GM12878 (cell line): ENCODE measurements around the gene RSF1. TPM values are rescaled to one million over a fixed set of nuclear protein-coding genes. Genes with fewer than 3 reads are reported as not detected.

ENCODE experiments used
- ATAC-seq: fragments of 200-7000 bp; cut with Tn5 transposase; 3 replicates; pipeline ENCODE4 v1.9.1; 2020; ENCODE audit warnings: mild to moderate bottlenecking, moderate library complexity
- BruUV-seq: library from RNA; stranded (reverse); fragments of 400-500 nt; replicated peaks from 2 replicates; lab custom pipeline; 2021; lab: Mats Ljungman, UMichigan
- CTCF ChIA-PET: fragments of 300-600 bp; sonication (Branson Sonifier 250); formaldehyde crosslinking; extraction: SDS; loops from one replicate; lab custom pipeline; 2021; ENCODE audit warnings: inconsistent platforms; lab: Yijun Ruan, JAX
- POLR2A ChIA-PET: fragments of 350-600 bp; formaldehyde crosslinking; extraction: SDS; loops from one replicate; lab custom pipeline; 2021; ENCODE audit warnings: inconsistent platforms; lab: Charles Lee
- RAD21 ChIA-PET: fragments of 300-600 bp; sonication (Branson Sonifier 250); formaldehyde crosslinking; loops from one replicate; lab custom pipeline; 2023; ENCODE audit warnings: antibody characterized with exemption; ENCODE audit not compliant: unreplicated experiment; lab: Charles Lee
- SMC1A ChIA-PET: fragments of 300-600 bp; sonication (Branson Sonifier 250); formaldehyde crosslinking; loops from one replicate; lab custom pipeline; 2023; ENCODE audit not compliant: unreplicated experiment, uncharacterized antibody; lab: Charles Lee
- DNase-seq: peaks from one replicate; pipeline ENCODE4 v3.0.0-alpha.2; 2011; ENCODE audit warnings: low read depth, low spot score
- FAIRE-seq: peaks from 3 replicates; lab custom pipeline; 2011; peaks lifted over from hg19 to GRCh38; lab: Jason Lieb, UNC
- H2AFZ ChIP-seq: 2 replicates; pipeline ENCODE4 v1.6.0; 2011; ENCODE audit warnings: low read depth, low read length, control low read depth; ENCODE audit not compliant: control insufficient read depth
- H3K27ac ChIP-seq: 2 replicates; pipeline ENCODE4 v1.5.1; 2011; ENCODE audit warnings: control low read depth; ENCODE audit not compliant: control insufficient read depth, insufficient read depth
- H3K27me3 ChIP-seq, 2 experiments: replicated peaks in 1 of 2; 2 replicates each; pipeline versions ENCODE4 v1.6.0 to v1.6.1; 2011; ENCODE audit warnings: low read length in 1 of 2; ENCODE audit not compliant: control insufficient read depth in 2 of 2, insufficient read depth in 2 of 2
- H3K36me3 ChIP-seq, 2 experiments: 2 replicates each; pipeline ENCODE4 v1.5.1; 2011; ENCODE audit warnings: low read length in 1 of 2; ENCODE audit not compliant: control insufficient read depth in 2 of 2, insufficient read depth in 2 of 2
- H3K4me1 ChIP-seq: 2 replicates; pipeline ENCODE4 v1.6.1; 2011; ENCODE audit warnings: mild to moderate bottlenecking, low read length, moderate library complexity, mixed read lengths; ENCODE audit not compliant: control insufficient read depth, insufficient read depth
- H3K4me2 ChIP-seq: 2 replicates; pipeline ENCODE4 v1.6.0; 2011; ENCODE audit warnings: control low read depth; ENCODE audit not compliant: control insufficient read depth, insufficient read depth
- H3K4me3 ChIP-seq: fragments of 200-600 bp; sonication (generic); 2 replicates; pipeline ENCODE4 v1.5.1; 2016
- H3K79me2 ChIP-seq: 2 replicates; pipeline ENCODE4 v1.6.0; 2011; ENCODE audit warnings: low read length; ENCODE audit not compliant: control insufficient read depth, insufficient read depth
- H3K9ac ChIP-seq: 2 replicates; pipeline ENCODE4 v1.8.0; 2011; ENCODE audit warnings: low read length, control low read depth, mixed read lengths; ENCODE audit not compliant: control insufficient read depth, insufficient read depth
- H3K9me3 ChIP-seq: replicated peaks from 3 replicates; pipeline ENCODE4 v1.5.1; 2011; ENCODE audit warnings: mild to moderate bottlenecking, low read length; ENCODE audit not compliant: control insufficient read depth, insufficient read depth
- H4K20me1 ChIP-seq: 2 replicates; pipeline ENCODE4 v1.6.0; 2011; ENCODE audit not compliant: control insufficient read depth, insufficient read depth
- POLR2AphosphoS2 ChIP-seq: IDR thresholded peaks from 2 replicates; pipeline ENCODE4 v1.6.1; 2011; ENCODE audit warnings: low read depth, mild to moderate bottlenecking, low read length, improper control_type of control experiment, moderate library complexity
- SMC3 ChIP-seq: IDR thresholded peaks from 2 replicates; pipeline ENCODE4 v1.6.1; 2011; ENCODE audit warnings: low read length, improper control_type of control experiment, borderline replicate concordance
- ZNF24 ChIP-seq: fragments of 450-650 bp; IDR thresholded peaks from 2 replicates; pipeline ENCODE4 v1.6.1; 2017; ENCODE audit warnings: antibody characterized with exemption, mild to moderate bottlenecking
- in situ Hi-C: fragments of 300-500 bp; cut with MboI; formaldehyde crosslinking; loops from 9 replicates; pipeline ENCODE4 v1.14.3; 2018; ENCODE audit warnings: mixed read lengths
- intact Hi-C: fragments of 100-400 bp; cut with micrococcal nuclease; formaldehyde crosslinking; loops from one replicate; pipeline ENCODE4 v1.14.2; 2022; ENCODE audit not compliant: unreplicated experiment
- polyA plus RNA-seq, 11 experiments: library from polyadenylated mRNA; depleted of rRNA in 4 of 11; unstranded in 6 of 11; stranded (reverse) in 5 of 11; fragments of >200 nt; fragmentation: Nextera tagmentation in 4 of 11; fragmentation: Illumina TruSeq in 1 of 11; extraction: Ambion mirVana in 4 of 11; extraction: Trizol in 1 of 11; gene quantifications; 1 replicate in 1 of 11; 2 replicates in 10 of 11; pipeline versions ENCODE4 v1.2.1 to v1.2.3, GENCODE V29; 2011 to 2016; ENCODE audit warnings: inconsistent platforms in 2 of 11, missing spikeins in 2 of 11, low read depth in 1 of 11
- small RNA-seq: library from RNA; depleted of rRNA; stranded (forward); fragments of <200 nt; gene quantifications from one replicate; pipeline ENCODE3, GENCODE V24; 2014
- total RNA-seq, 4 experiments: library from RNA; depleted of rRNA in 3 of 4; stranded (reverse); fragments of >200 nt in 3 of 4; fragmentation: Illumina TruSeq in 1 of 4; extraction: Trizol in 1 of 4; gene quantifications; 2 replicates each; pipeline versions ENCODE4 v1.2.1 to v1.2.3, GENCODE V29; 2013 to 2021

The RSF1 gene
- total and polyA plus RNA-seq, 10 of the 15 experiments (the other 5 are each of a cell fraction or from before 2014, with no cell fraction given): 9.0 to 45.3 (median 30.0) TPM

DNA sequence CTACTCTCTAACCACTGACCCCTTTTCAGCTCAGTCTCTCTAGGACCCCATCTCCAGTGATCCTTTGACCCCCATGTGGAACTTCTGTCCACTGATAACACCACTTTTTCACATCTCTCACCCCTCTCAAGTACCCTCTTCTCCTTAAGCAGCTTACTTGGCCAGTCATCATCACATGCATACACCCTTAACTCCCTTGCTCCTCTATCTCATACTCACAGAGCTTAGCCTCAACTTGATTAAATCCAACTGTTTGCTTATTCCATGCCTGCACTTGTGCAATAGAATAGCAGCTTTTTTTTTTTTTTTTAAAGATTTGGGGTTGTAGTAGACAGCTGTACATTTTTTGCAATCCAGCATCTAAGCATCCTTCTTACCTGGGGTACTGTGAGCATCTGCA is 208.6 kb downstream of the RSF1 start:
- BruUV-seq: no TSS peak
- ChIA-PET CTCF (interaction anchor here (0.6 to 2.2 kb wide), 4 partner anchors 8 to 479 kb away, joined by 3 to 8 read pairs (median 6); no protein-coding TSS in a partner anchor), POLR2A (interaction anchor here (0.5 to 0.6 kb wide), 2 partner anchors 19 to 397 kb away, joined by 3 to 4 read pairs; no protein-coding TSS in a partner anchor), SMC1A (interaction anchor here (0.6 to 1.6 kb wide), 2 partner anchors 9 to 541 kb away, joined by 3 to 8 read pairs; no protein-coding TSS in a partner anchor), RAD21 (no interaction called here)
- Histone ChIP-seq H3K27ac (no peak overlapping the region), H3K36me3 (peaks cover 0 to 11% of the 10 kb centered on the region in 2 experiments; a peak in 1 of 4 replicates), H2AFZ (no peak overlapping the region), H3K4me2 (no peak overlapping the region), H3K9ac (no peak overlapping the region), H3K4me1 (no peaks in the 10 kb centered on the region), H3K79me2 (no peaks in the 10 kb centered on the region), H3K4me3 (no peak overlapping the region), H3K9me3 (no peaks in the 10 kb centered on the region), H4K20me1 (no peaks in the 10 kb centered on the region), H3K27me3 (no peaks in the 10 kb centered on the region)
- FAIRE-seq (no peak), DNase-seq (no peak), ATAC-seq (no peak)
- intact Hi-C loops: loop anchor here (10.0 kb wide), 2 partner anchors 137 to 237 kb away; partner anchors contain the start of gene PAK1
- in situ Hi-C loops: no loop called here
- no peak for TF ChIP-seq SMC3
- TF ChIP-seq POLR2AphosphoS2: no peak
- TF ChIP-seq ZNF24: no peak

Small RNAs within 50 kb of the gene (small RNA-seq; reads per million reads assigned to genes)
- gene RF00019: not detected

Other genes with a start within 250 kb of the RSF1 start
- 0.49 and 0.62 TPM in 2 replicates for gene AQP11, start 230.8 kb downstream of the RSF1 start, total RNA-seq (2014; rRNA removed)
- 0.18 and 0.23 TPM in 2 replicates for gene AQP11, start 230.8 kb downstream of the RSF1 start, total RNA-seq (2014; rRNA removed; fragmentation: Illumina TruSeq; extraction: Trizol)
- 0.56 and 0.64 TPM in 2 replicates for gene AQP11, start 230.8 kb downstream of the RSF1 start, total RNA-seq (2021)
- gene AQP11, start 230.8 kb downstream of the RSF1 start, polyA plus RNA-seq (2011; rRNA removed): 0.14 and 0.20 TPM in 2 replicates
- 0.16 and 0.17 TPM in 2 replicates for gene AQP11, start 230.8 kb downstream of the RSF1 start, polyA plus RNA-seq (2014; fragmentation: Illumina TruSeq; extraction: Trizol)
- gene AQP11, start 230.8 kb downstream of the RSF1 start, polyA plus RNA-seq (2014; fragmentation: Nextera tagmentation; extraction: Ambion mirVana): under 1 TPM; 0.46 to 0.52 TPM
- gene AQP11, start 230.8 kb downstream of the RSF1 start, polyA plus RNA-seq (2014; rRNA removed): 0.23 and 0.63 TPM in 2 replicates
- gene AQP11, start 230.8 kb downstream of the RSF1 start, polyA plus RNA-seq (2016; fragmentation: Nextera tagmentation; extraction: Ambion mirVana): 1 to 10 TPM; 1.7 to 2.1 TPM
- 183 and 236 TPM in 2 replicates for gene CLNS1A, start 182.9 kb downstream of the RSF1 start, total RNA-seq (2014; rRNA removed)
- 191 and 204 TPM in 2 replicates for gene CLNS1A, start 182.9 kb downstream of the RSF1 start, total RNA-seq (2014; rRNA removed; fragmentation: Illumina TruSeq; extraction: Trizol)
- 118 and 119 TPM in 2 replicates for gene CLNS1A, start 182.9 kb downstream of the RSF1 start, total RNA-seq (2021)
- gene CLNS1A, start 182.9 kb downstream of the RSF1 start, polyA plus RNA-seq (2011; rRNA removed): 226 and 305 TPM in 2 replicates
- gene CLNS1A, start 182.9 kb downstream of the RSF1 start, polyA plus RNA-seq (2014; fragmentation: Illumina TruSeq; extraction: Trizol): 230 and 317 TPM in 2 replicates
- 10 to 100 TPM; 74.1 to 99.7 TPM for gene CLNS1A, start 182.9 kb downstream of the RSF1 start, polyA plus RNA-seq (2014; fragmentation: Nextera tagmentation; extraction: Ambion mirVana)
- 199 and 247 TPM in 2 replicates for gene CLNS1A, start 182.9 kb downstream of the RSF1 start, polyA plus RNA-seq (2014; rRNA removed)
- 100 to 1,000 TPM; 129 to 152 TPM for gene CLNS1A, start 182.9 kb downstream of the RSF1 start, polyA plus RNA-seq (2016; fragmentation: Nextera tagmentation; extraction: Ambion mirVana)
- gene AAMDC, start 422 bp upstream of the RSF1 start, total RNA-seq (2014; rRNA removed): 6.1 and 6.7 TPM in 2 replicates
- gene AAMDC, start 422 bp upstream of the RSF1 start, total RNA-seq (2014; rRNA removed; fragmentation: Illumina TruSeq; extraction: Trizol): 8.4 and 9.8 TPM in 2 replicates
- gene AAMDC, start 422 bp upstream of the RSF1 start, total RNA-seq (2021): 4.3 and 6.2 TPM in 2 replicates
- gene AAMDC, start 422 bp upstream of the RSF1 start, polyA plus RNA-seq (2011; rRNA removed): 3.7 and 4.4 TPM in 2 replicates
- 2.4 and 8.3 TPM in 2 replicates for gene AAMDC, start 422 bp upstream of the RSF1 start, polyA plus RNA-seq (2014; fragmentation: Illumina TruSeq; extraction: Trizol)
- gene AAMDC, start 422 bp upstream of the RSF1 start, polyA plus RNA-seq (2014; fragmentation: Nextera tagmentation; extraction: Ambion mirVana): 10 to 100 TPM; 37.1 to 38.3 TPM
- 11.3 and 13.9 TPM in 2 replicates for gene AAMDC, start 422 bp upstream of the RSF1 start, polyA plus RNA-seq (2014; rRNA removed)
- 10 to 100 TPM; 18.6 to 26.0 TPM for gene AAMDC, start 422 bp upstream of the RSF1 start, polyA plus RNA-seq (2016; fragmentation: Nextera tagmentation; extraction: Ambion mirVana)
- 47.7 and 50.5 TPM in 2 replicates for gene INTS4, start 173.9 kb upstream of the RSF1 start, total RNA-seq (2014; rRNA removed)
- 40.2 and 44.4 TPM in 2 replicates for gene INTS4, start 173.9 kb upstream of the RSF1 start, total RNA-seq (2014; rRNA removed; fragmentation: Illumina TruSeq; extraction: Trizol)
- 36.6 and 39.4 TPM in 2 replicates for gene INTS4, start 173.9 kb upstream of the RSF1 start, total RNA-seq (2021)
- gene INTS4, start 173.9 kb upstream of the RSF1 start, polyA plus RNA-seq (2011; rRNA removed): 48.1 and 49.5 TPM in 2 replicates
- gene INTS4, start 173.9 kb upstream of the RSF1 start, polyA plus RNA-seq (2014; fragmentation: Illumina TruSeq; extraction: Trizol): 38.6 and 42.1 TPM in 2 replicates
- gene INTS4, start 173.9 kb upstream of the RSF1 start, polyA plus RNA-seq (2014; fragmentation: Nextera tagmentation; extraction: Ambion mirVana): 10 to 100 TPM; 20.2 to 24.3 TPM
- 39.4 and 39.9 TPM in 2 replicates for gene INTS4, start 173.9 kb upstream of the RSF1 start, polyA plus RNA-seq (2014; rRNA removed)
- gene INTS4, start 173.9 kb upstream of the RSF1 start, polyA plus RNA-seq (2016; fragmentation: Nextera tagmentation; extraction: Ambion mirVana): 10 to 100 TPM; 40.1 to 41.1 TPM
- gene KCTD14, start 202.6 kb upstream of the RSF1 start, total RNA-seq (2014; rRNA removed): 0.51 and 0.54 TPM in 2 replicates
- gene KCTD14, start 202.6 kb upstream of the RSF1 start, total RNA-seq (2014; rRNA removed; fragmentation: Illumina TruSeq; extraction: Trizol): 0.41 and 0.45 TPM in 2 replicates
- gene KCTD14, start 202.6 kb upstream of the RSF1 start, total RNA-seq (2021): 0.38 and 0.43 TPM in 2 replicates
- gene KCTD14, start 202.6 kb upstream of the RSF1 start, polyA plus RNA-seq (2011; rRNA removed): 0.04 and 0.19 TPM in 2 replicates
- gene KCTD14, start 202.6 kb upstream of the RSF1 start, polyA plus RNA-seq (2014; fragmentation: Illumina TruSeq; extraction: Trizol): 0.63 and 0.74 TPM in 2 replicates
- under 1 TPM; 0.11 to 0.42 TPM for gene KCTD14, start 202.6 kb upstream of the RSF1 start, polyA plus RNA-seq (2014; fragmentation: Nextera tagmentation; extraction: Ambion mirVana)
- gene KCTD14, start 202.6 kb upstream of the RSF1 start, polyA plus RNA-seq (2014; rRNA removed): 0.53 and 0.59 TPM in 2 replicates
- under 1 TPM; 0.54 TPM for gene KCTD14, start 202.6 kb upstream of the RSF1 start, polyA plus RNA-seq (2016; fragmentation: Nextera tagmentation; extraction: Ambion mirVana)
- gene THRSP, start 243.1 kb upstream of the RSF1 start, total RNA-seq (2014; rRNA removed): not detected in 2 replicates
- gene THRSP, start 243.1 kb upstream of the RSF1 start, total RNA-seq (2014; rRNA removed; fragmentation: Illumina TruSeq; extraction: Trizol): not detected in 2 replicates
- gene THRSP, start 243.1 kb upstream of the RSF1 start, total RNA-seq (2021): not detected in 2 replicates
- gene THRSP, start 243.1 kb upstream of the RSF1 start, polyA plus RNA-seq (2011; rRNA removed): not detected in 2 replicates
- gene THRSP, start 243.1 kb upstream of the RSF1 start, polyA plus RNA-seq (2014; fragmentation: Illumina TruSeq; extraction: Trizol): not detected in 2 replicates
- gene THRSP, start 243.1 kb upstream of the RSF1 start, polyA plus RNA-seq (2014; fragmentation: Nextera tagmentation; extraction: Ambion mirVana): not detected
- gene THRSP, start 243.1 kb upstream of the RSF1 start, polyA plus RNA-seq (2014; rRNA removed): not detected in 2 replicates
- under 1 TPM in 1 of 2 experiments, not detected in 1; 0.18 TPM for gene THRSP, start 243.1 kb upstream of the RSF1 start, polyA plus RNA-seq (2016; fragmentation: Nextera tagmentation; extraction: Ambion mirVana)